NCI-H748 treated with DMSO at 0.1 percent for 48 hours (cell line): ENCODE data around the gene LSMEM2.
"Not testable (repeated sequence)": the region's sequence is repeated elsewhere in the genome, so short reads cannot be mapped to it uniquely, and the experiment has no call there.

Source experiments
- DNase-seq: peaks from one replicate; lab custom pipeline; 2025; lab: John Stamatoyannopoulos, UW

The LSMEM2 gene

DNA sequence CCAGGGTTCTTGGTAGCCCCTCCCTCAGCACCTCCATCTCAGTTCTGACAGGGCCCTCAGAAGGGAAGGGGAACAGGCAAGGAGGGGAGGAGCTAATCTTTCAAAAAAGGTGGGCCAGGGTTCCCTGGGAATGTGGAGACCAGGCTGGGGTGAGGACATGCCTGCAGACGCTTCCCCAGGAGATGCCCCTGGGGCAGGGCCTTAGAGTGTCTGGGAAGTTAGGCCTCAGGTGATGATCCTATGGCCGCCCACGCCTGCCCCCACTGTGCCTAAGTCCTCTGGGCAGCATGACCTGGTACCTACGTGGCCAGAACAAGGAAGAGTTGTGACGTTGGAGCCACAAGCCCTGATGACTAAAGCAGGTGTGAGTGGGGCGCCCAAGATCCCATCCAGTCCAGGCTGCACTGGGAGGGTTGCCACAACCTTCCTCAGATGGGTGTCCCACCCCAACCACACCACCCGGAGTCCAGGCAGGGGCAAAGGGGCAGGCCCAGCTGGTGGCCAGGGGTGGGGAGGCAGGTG lies 13.9 kb upstream of the LSMEM2 start:
- no peak for DNase-seq

DNA sequence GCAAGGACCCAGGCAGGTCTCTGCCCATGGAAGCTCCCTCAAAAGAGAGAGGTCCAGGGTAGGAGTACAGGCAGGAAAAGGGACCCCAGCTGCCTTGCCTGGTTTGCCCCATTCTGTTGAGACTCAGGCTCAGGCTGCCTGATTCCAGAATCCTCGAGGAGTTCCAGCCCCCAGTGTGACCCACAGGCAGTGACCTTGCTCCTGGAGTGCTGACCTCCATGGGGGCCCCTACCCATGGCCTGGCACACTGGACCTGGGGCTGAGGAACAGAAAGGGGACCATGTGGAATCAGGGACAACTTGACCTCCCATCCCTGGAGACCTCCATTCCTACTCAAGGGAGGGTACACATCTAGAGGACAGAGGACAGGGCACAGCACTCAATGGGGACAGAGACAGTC lies 13.3 kb upstream of the LSMEM2 start:
- DNase-seq = no peak

DNA sequence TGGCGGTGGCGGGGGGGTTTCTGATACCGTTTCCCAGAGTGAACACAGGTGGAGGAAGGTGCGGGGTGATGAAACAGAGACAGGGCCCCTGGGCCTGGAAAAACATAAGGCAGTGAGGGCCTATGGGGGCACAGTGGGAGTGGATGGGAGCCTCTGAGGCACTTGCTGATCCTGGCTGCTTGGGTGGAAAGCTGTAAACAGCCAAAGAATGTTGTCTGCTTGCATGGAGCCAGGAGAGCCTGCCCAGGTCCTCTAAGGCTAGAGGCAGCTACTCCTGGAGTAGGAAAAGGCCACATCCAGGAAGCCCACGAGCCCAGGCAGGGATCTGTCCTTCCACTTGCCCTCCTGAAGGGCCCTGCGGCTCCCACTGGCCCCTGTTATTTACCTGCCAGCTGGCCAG lies 12.9 kb upstream of the LSMEM2 start:
- no peak for DNase-seq

DNA sequence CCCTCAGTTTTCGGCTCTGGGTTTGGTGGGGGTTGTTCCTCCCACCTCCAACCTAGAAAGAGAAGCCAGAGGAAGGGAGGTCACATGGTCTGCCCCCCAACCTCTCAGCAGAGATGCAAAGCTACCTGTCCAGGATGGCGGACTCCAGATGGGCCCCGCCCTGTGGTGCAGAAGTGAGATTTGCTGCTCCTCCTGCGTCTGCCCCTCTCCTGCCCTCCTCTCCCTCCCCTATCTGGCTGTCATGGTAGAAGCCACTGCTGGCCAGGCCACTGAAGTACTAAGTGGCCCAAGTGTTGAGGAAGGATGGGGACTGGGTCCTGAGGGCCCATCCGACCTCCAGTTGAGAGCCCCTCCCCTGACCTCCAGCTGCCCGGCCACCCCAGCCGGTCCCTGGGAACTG lies 12.1 kb upstream of the LSMEM2 start:
- no peak for DNase-seq

DNA sequence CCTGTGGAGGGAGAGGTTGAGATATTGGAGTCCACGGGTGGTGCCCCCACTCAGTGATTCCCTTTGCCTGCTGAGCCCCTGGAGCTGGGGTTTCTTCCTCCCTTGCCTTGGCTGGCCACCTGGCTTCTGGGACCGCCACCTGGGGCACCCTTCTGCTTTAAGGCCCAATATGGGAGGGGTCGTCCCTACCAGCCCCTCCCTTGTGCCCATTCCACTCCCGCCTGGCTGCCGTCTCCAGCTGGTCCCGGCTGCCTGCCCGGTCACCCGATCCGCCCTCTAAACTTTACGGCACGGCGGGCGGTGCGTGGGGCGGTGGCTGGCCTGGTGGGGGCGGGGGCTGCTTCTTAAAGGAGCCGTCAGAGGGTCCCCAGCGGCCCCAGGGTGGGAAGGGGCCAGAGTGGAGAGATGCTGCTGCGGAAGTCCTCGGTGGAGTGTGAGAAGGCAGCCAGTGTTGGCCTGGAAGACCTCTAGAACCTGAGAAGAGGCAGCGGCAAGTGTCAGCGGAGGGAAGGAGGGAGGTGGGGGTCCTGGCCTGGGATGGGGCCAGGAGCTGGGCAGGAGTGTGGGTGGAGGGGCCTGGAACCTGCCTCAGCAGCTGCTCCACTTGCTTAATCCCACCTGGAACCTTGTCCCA lies 11.5 kb upstream of the LSMEM2 start:
- no peak for DNase-seq

DNA sequence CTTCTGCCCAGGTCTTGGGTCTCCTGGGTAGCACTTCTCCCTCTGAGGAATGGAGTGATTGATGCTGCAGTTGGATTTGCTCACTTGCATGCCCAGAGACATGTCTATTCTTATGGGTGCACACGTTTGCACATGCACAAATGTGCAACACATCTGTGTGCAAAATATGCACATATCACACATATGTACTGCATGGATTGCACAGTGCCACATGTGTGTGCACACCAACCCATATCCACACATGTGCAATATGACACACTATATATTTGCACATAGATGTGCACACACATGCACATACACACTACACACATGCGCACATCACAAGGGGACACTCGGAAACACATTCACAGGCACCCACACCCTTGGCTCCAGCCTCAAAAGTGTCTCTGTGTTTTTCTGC lies 10.6 kb upstream of the LSMEM2 start:
- no peak for DNase-seq

DNA sequence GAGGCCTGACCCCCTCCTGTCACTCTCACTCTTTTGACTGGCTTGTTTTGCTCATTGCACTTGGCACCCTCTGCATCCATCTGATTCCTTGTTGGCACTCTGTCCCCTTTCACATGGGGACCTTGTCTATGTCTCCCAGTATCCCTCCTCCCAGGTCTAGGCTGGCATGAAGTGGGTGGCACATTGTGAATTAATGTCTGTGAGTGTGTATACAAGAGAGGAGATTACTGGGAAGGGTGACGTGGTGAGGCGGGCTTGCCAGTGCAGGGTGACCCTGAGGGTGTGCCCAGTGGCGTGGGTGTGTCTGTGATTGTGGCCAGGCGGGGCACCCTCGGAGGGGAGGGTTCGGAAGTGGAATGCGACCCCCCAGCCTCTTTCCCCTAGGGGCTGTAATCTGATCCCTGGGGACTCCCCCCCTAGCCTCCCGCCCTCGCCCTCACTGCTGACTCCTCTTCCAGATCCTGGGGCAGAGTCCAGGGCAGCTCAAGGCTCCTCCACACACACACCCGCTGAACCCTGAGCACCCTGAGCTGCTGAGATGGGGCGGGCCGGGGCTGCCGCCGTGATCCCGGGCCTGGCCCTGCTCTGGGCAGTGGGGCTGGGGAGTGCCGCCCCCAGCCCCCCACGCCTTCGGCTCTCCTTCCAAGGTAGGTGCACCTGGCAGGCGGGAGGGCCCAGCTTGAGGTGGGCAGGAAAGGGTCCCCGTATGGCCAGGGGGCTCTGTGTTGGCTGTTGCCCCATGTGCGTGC lies 10.0 kb upstream of the LSMEM2 start, which contains the start of gene SEMA3B:
Gene SEMA3B, plus strand, starts transcription at position 445 of the 749 bp plus-strand sequence. Its CDS starts 94 bp downstream, at position 539.
- no peak for DNase-seq

DNA sequence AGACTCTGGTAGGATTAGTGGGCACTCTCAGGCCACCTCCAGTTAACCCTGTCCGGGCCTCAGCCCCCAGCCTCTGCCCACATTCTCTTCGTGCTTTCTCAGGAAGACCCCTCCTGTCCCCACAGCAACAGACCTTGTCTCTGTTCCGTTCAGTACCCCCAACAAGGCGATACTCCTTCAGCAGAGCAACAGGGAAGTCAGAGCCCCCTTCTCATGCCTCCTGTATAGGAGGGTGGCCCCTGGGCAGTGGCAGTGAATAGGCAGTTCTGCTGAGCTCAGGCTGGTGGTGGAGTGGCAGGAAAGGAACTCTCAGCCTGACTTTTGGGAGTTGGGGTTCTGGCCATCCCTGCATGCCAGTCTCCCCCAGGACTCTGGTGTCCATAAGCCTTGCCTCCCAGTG lies 9.4 kb upstream of the LSMEM2 start:
- DNase-seq = no peak

DNA sequence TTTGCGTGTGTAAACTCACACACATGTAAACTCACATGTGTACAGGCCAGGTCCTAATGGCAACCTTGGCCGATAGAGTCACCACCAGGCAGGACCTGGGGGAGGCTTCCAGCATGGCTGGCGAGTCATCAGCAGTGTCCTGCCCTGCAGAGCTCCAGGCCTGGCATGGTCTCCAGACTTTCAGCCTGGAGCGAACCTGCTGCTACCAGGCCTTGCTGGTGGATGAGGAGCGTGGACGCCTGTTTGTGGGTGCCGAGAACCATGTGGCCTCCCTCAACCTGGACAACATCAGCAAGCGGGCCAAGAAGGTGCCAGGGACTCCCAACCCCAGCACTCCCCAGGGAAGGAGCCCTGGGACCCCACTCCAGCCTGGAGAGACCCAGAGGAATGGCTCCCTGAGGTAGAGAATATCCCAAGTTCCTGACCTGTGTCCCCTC lies 8.9 kb upstream of the LSMEM2 start:
- no peak for DNase-seq

DNA sequence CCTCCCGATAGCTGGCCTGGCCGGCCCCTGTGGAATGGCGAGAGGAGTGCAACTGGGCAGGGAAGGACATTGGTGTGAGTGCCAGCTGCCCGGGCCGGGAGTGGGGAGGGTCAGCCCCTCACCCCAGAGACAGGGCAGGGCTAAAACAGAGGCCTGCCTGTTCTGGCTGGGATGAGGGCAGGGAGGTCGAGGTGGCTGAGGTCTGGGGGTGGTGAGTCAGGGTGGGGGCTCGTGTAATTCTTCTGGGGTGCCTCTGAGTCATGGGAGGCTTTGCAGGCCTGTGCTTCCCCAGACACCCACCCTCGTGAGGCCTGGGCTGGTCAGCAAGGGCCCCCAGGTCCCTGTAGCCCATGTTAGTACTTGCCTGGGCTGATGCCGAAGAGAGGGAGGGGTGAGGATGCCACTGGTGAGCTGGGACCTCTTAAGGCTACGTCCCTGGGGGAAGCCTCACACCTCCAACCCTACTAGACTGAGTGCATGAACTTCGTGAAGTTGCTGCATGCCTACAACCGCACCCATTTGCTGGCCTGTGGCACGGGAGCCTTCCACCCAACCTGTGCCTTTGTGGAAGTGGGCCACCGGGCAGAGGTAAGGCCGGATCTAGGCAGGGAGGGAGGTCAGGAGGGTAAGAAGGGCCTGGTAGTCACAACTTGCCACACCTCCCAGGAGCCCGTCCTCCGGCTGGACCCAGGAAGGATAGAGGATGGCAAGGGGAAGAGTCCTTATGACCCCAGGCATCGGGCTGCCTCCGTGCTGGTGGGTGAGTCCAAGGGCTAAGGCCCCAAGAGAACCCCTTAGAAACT lies 8.3 kb upstream of the LSMEM2 start:
- DNase-seq = no peak

DNA sequence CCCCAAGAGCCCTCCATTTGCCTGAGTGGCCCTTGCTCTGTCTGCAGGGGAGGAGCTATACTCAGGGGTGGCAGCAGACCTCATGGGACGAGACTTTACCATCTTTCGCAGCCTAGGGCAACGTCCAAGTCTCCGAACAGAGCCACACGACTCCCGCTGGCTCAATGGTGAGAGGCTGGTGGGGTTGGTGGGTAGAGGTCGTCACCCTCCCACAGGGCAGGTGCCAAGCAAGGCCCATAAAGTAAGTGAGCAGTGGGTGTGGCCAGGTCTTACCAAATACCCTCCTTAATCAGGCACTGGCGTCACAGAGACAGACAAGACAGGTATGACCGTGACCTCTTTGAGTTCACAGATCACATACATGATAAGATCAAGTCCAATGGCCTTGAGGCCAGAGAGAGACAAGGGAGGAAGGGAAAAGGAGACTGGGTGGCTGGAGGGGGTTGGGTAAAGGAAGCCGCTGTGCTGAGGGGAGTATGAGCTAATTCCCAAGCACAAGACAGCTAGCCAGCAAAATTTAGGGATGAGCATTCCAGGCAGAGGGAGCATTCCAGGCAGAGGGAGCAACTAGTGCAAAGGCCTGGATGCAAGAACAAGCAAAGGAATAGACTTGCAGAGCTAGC lies 7.5 kb upstream of the LSMEM2 start:
- DNase-seq = no peak

DNA sequence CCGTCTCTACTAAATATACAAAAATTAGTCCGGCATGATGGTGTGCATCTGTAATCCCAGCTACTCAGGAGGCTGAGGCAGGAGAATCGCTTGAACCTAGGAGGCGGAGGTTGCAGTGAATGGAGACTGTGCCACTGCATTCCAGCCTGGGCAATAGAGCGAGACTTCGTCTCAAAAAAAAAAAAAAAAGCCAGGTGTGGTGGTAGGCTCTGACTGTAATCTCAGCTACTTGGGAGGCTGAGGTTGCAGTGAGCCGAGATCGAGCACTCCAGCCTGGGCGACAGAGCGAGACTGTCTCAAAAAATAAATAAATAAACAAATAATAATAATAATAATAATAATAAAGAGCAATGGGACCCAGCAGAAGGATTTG lies 6.4 kb upstream of the LSMEM2 start:
- DNase-seq = not testable (repeated sequence)

DNA sequence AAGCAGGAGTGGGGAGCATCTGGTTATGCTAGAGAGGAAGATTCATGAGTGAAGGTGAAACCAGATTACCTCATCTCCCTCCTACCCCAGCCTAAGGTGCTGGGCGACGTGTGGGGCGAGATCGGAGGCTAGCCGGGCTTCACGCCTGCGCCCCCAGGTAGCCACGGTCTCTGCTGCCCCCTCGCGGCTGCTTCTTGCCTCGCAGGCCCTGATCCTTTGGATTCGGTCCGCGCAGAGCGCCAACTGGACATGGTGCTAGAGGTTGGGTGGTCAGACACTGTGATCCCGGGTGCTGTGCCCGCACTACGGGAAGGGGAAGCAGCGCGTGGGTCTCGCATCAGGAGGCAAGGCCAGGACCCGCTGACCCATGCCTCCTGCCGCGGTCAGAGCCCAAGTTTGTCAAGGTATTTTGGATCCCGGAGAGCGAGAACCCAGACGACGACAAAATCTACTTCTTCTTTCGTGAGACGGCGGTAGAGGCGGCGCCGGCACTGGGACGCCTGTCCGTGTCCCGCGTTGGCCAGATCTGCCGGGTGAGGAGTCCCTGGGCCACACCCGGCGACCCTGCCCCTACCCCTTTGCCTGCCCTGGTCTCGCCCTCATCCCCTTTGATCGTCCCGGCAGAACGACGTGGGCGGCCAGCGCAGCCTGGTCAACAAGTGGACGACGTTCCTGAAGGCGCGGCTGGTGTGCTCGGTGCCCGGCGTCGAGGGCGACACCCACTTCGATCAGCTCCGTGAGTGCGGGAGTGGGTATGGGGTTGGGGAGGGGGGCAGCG lies 5.8 kb upstream of the LSMEM2 start:
- DNase-seq = peak; percentile 72

DNA sequence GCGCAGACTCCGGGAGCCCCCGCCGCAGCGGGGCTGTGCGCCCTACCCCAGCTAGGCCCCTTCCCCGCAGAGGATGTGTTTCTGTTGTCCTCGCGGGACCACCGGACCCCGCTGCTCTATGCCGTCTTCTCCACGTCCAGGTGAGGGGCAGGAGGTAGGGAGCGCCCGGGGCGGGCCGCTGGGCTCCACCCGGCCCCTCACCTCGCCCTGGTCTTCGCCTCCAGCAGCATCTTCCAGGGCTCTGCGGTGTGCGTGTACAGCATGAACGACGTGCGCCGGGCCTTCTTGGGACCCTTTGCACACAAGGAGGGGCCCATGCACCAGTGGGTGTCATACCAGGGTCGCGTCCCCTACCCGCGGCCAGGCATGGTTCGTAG lies 5.2 kb upstream of the LSMEM2 start:
- no peak for DNase-seq

DNA sequence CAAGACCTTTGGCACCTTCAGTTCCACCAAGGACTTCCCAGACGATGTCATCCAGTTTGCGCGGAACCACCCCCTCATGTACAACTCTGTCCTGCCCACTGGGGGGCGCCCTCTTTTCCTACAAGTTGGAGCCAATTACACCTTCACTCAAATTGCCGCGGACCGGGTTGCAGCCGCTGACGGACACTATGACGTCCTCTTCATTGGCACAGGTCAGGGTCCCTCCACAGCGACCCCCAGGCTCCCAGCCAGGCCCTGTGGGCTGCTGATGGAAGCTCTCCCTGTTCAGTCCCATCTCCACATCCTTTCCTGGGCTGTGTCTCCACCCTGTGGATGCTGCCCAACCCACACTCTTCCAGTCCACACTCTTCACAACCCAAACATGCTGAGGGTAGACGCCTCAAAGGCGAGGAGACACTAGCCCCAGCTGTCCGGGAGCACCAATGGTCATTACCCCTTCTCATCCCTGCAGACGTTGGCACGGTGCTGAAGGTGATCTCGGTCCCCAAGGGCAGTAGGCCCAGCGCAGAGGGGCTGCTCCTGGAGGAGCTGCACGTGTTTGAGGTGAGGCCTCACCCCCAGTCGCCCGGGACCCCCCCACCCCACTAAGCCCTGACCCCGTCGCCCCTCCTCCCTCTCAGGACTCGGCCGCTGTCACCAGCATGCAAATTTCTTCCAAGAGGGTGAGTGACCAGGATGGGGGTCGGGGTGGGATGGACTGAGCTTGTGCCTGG lies 4.3 kb upstream of the LSMEM2 start:
- DNase-seq = peak; percentile 51

DNA sequence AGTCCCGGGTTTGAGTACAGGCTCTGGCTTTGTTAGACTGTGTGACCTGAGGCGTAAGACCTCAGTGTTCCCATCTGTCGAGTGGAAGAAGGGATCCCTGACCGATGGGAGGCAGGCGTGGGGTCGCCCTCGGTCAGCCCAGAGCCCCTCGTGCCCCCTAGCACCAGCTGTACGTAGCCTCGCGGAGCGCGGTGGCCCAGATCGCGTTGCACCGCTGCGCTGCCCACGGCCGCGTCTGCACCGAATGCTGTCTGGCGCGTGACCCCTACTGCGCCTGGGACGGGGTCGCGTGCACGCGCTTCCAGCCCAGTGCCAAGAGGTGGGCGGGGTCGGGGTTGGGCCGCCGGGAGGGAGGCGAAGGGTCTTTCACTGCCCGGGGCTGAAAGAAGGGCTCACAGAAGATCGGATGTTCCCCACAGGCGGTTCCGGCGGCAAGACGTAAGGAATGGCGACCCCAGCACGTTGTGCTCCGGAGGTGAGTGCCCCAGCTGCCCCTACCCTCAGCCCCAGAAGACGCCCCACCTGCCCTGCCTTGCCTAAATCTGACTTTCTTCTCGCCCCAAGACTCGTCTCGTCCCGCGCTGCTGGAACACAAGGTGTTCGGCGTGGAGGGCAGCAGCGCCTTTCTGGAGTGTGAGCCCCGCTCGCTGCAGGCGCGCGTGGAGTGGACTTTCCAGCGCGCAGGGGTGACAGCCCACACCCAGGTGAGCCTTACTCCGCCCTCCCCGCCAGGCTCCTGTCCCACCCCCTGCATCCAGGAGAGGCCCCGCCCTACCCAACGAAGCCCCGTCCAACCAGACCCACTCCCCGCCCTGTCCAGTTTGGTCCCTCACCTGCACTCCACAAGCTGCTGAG lies 3.5 kb upstream of the LSMEM2 start:
- DNase-seq = no peak

DNA sequence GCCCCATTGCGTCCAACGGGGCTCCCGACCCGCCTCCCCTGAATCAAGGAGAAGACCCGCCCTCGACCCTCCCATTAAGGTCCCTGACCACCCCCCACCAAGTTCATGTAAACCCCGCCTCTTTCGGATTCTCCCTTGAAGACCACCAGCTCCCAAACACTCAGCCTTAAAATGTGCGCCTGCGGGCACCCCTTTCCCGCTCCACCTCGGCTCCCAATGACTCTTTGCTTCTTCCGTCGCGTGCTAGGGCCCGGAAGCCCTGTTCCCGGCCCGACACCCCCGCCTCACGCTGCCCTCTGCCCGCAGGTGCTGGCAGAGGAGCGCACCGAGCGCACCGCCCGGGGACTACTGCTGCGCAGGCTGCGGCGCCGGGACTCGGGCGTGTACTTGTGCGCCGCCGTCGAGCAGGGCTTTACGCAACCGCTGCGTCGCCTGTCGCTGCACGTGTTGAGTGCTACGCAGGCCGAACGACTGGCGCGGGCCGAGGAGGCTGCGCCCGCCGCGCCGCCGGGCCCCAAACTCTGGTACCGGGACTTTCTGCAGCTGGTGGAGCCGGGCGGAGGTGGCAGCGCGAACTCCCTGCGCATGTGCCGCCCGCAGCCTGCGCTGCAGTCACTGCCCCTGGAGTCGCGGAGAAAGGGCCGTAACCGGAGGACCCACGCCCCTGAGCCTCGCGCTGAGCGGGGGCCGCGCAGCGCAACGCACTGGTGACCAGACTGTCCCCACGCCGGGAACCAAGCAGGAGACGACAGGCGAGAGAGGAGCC lies 2.7 kb upstream of the LSMEM2 start:
- DNase-seq = no peak

DNA sequence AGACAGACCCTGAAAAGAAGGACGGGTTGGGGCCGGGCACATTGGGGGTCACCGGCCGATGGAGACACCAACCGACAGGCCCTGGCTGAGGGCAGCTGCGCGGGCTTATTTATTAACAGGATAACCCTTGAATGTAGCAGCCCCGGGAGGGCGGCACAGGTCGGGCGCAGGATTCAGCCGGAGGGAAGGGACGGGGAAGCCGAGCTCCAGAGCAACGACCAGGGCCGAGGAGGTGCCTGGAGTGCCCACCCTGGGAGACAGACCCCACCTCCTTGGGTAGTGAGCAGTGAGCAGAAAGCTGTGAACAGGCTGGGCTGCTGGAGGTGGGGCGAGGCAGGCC lies 2.2 kb upstream of the LSMEM2 start:
- no peak for DNase-seq
